NOMO-1 (cell line): Measurements from ENCODE around the gene LRRC7.
A peak's percentile ranks its signal among the peaks of the same experiment; 100 is the strongest.
"Not testable (repeated sequence)": the region's sequence is repeated elsewhere in the genome, so short reads cannot be mapped to it uniquely, and the experiment has no call there.

Experiments
- DNase-seq, 2 experiments: peaks; one replicate each; lab custom pipeline; 2025; ENCODE audit not compliant: unreplicated experiment in 2 of 2; lab: John Stamatoyannopoulos, UW

LRRC7 gene

GRCh38 chr1:69940816-69941215 lies 373.1 kb downstream of the LRRC7 start:
- DNase-seq = no peak

DNA sequence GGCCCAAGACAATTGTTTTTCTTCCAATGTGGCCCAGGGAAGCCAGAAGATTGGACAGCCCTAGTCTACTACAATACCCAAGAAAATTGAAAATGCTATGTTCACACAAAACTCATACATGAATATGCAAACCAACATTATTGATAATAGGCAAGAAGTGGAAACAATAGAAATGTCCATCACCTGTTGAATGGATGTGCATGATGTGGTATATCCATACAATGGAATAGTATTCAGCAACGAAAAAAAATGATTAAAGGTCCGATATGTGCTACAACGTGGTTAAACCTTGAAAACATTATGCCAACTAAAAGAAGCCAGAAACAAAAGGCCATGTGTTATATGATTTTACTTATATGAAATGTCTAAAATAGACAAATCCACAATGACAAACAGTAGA lies 375.3 kb downstream of the LRRC7 start:
- DNase-seq = no peak

DNA sequence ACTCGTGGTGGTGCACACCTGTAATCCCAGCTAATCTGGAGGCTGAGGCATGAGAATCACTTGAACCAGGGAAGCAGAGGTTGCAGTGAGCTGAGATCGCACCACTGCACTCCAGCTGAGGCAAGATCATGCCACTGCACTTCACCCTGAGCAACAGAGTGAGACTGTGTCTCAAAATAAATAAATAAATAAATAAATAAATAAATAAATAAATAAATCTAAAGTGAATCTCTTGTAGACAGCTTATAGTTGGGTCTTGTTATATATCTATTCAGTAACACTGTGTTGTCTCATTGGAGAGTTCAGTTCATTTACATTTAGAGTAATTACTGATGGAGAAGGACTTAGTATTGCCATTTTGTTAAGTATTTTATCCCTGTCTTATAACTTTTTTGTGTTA lies 379.2 kb downstream of the LRRC7 start:
- no peak for DNase-seq

DNA sequence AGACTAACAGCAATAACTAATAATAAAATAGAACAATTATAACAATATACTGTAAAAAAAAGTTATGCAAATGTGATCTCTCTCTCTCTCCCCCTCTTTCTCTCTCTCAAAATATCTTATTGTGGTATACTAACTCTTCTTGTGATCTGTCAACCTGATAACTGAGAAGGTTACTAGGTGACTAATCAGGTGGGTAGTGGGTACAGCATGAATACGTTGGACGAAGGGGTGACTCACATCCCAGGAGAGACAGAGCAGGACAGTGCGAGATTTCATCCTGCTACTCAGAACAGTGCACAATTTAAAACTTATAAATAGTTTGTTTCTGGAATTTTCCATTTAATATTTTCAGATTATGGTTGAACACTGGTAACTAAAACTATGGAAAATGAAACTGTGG lies 380.1 kb downstream of the LRRC7 start:
- DNase-seq = no peak

- DNase-seq = no peak
These were observed 385.0 kb downstream of the LRRC7 start for GRCh38 chr1:69952676-69953075.

DNA sequence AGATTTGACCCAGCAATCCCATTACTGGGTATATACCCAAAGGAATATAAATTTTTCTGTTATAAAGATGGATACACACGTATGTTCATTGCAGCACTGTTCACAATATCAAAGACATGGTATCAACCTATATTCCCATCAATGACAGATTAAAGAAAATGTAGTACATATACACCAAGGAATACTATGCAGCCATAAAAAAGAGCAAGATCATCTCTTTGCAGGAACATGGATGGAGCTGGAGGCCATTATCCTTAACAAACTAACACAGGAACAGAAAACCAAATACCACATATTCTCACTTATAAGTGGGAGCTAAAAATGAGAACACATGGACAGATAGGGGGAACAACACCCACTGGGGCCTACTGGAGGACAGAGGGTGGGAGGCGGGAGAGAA lies 394.7 kb downstream of the LRRC7 start:
- not testable (repeated sequence) for DNase-seq

DNA sequence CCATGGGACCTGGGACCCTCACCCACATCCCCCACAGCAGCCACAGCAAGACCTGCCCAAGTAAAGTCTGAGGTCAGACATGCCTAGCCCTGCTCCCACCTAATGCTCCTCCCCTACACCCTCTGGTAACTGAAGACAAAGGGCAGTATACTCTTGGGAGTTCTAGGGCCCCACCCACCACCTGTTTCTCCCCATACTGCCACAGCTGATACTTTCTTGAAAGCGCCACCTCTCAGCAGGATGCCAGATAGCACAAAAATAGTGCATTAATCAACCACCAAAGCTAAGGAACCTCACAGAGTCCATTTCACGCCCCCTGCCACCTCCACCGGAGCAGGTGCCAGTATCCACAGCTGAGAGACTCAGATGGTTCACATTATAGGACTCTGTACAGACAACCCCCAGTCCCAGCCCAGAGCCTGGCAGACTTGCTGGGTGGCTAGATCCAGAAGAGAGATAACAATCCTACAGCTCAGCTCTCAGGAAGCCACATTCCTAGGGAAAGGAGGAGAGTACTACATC lies 399.6 kb downstream of the LRRC7 start:
- no peak for DNase-seq

DNA sequence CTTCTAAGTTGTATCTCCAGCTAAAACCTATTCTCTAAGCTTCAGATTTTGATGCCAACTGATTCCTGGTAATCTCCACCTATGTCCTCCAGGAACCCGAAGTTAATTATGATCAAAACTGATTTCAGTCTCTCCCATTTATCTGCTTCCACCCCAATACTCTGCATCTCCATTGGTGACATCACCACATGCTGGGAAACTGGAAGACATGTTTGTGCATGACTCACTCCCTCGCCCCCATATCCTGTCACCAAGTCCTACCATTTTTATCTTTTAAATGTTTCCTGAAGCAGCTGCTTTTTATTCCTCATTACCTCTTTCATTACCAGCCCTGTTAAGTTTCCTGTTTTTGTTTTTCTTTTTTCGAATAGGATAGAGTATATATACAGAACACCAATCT lies 409.2 kb downstream of the LRRC7 start:
- no peak for DNase-seq

DNA sequence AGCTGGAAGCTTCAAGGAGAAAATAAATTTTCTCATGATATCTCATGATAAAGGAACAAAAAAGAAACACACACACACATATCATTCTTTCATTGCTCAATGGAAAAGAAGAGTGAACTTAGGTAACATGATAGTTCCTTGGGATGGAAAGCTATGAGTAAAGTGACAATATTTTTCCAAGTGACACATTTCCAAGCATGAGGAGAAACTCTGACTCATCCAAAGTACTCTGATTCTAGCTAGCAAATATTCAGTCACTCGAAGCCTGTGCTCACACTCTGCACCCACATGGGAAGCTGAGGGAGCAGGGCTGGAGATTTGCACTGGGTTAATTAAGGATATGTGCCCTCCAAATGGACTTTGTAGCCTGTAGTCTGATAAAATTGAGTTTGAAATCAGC lies 415.3 kb downstream of the LRRC7 start:
- DNase-seq = no peak

DNA sequence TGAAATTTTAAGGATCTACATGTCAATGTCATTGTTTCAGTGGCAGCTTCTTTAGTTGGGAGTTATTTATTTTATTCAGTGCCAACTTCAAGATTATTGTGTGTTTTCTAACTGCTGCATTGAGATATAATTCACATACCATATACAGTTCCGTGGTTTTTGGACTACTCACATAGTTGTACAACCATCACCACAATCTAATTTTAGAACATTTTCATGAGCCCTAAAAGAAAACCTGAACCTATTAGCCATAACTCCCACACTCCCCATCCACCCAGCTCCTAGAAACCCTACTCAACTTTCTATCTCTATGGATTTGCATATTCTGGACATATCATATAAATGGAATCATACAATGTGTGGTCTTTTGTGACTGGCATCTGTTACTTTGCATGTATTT lies 417.7 kb downstream of the LRRC7 start:
- DNase-seq = no peak

DNA sequence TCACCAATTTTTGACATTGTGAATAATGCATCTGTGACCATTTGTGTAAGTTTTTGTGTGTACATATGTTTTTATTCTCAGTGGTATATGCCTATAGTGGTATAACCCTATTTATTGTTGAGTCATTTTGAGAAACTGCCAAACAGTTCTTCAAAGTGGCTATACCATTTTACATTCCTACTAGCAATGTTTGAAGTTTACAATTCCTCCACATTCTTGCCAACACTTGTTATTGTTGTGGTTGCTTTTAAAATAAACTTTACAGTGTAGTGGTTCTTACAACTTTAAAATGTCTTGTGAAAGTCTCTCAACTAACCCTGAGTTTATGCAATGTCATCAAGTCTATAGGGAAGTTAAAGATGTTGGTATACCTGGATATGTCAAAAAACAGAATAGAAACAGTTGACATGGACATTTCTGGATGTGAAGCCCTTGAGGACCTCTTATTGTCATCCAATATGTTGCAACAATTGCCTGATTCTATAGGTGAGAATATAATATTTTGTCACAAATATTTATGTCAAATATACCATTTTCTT lies 418.2 kb downstream of the LRRC7 start:
- DNase-seq = peak in 1 of 2 experiments; percentile 31

GRCh38 chr1:69987881-69988280 lies 420.2 kb downstream of the LRRC7 start:
- peak in 1 of 2 experiments; percentile 25 for DNase-seq

DNA sequence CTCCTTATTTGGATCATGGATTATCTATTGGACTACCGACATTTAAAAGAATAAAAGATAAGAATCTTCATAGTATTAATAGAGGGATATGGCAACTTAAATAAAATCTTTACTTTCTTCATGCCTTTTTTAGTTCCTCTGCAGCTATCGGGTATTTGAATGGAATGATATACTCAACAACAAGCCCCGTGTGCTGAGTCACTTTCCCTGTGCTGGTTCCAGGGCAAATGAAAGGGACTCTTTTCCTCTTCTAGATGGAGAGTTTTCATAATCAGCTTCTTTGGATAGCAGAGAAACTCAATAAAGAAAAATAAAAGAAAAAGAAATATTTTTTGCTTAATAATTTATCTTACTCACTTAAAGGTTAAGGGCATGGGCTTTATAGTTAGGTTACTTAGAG lies 423.9 kb downstream of the LRRC7 start:
- DNase-seq = no peak

DNA sequence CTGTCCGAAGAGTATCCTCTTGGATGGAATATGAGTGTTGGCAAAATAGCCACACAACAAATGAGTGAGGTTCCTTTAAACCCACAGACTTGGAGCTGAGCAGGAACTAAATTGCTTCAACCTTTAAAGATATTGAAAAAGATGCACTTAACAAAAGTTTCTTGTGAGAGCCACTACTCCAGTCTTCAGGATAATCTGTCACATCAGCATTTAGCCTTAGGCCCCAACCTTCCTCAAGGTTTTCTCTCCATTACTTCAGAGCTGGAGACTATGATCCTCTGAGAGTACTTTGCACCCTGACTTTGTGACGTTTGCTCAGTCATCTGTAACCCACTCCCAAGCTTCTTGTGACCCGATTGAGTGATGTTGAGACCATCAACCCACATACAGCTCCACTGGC lies 424.9 kb downstream of the LRRC7 start:
- no peak for DNase-seq

DNA sequence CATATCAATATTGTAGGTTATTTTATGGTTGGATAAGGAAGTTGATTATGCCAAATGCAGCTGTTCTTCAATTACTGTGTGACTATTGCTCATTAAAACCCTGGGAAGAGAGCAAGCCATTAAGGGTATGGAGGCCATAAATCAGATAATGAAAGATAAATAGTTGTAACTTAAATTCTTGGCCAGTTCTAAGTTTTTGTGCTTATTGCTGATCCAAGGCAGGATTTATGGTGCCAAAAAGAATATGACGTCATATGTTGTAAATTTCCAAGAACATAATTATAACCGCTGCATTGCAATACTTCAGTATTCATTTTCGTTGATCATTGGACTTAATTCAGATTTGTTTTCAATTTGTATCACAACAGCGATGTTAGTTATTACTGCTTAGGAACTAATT lies 426.1 kb downstream of the LRRC7 start:
- no peak for DNase-seq

DNA sequence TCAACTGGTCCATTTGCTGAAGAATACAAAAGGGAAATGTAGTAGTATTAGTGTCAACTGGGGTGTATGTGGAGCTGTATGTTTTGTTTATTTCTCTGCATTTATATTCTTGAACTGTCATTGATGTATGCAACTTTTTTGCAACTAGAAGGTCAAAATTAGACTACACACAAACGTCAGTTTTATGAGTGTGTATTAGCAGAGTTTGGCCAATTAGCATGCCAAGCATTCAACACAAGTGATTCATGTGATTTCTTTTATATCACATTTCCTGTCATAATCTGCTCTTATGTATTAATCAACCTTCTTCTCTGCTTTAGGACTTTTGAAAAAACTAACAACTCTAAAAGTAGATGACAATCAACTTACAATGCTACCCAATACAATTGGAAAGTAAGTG lies 426.5 kb downstream of the LRRC7 start:
- no peak for DNase-seq

DNA sequence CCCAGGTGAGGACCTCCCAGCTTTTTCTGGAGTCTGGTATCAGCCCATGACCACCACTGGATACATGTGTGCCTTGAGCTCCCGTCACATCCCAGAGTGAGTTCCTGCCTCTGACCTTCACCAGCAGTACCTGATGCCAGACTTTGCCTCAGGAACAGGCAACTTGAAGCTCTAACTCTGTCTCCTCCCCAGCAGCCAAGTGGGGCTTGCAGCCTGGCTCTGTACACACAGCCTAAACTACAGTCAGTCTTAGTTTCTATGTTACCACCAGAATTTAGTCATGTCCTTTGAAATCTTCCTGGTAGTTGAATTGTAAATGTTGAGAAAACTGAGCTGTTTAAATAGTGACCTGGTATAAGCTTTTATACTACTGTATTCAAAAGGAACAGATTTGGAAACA lies 431.1 kb downstream of the LRRC7 start:
- DNase-seq = no peak

DNA sequence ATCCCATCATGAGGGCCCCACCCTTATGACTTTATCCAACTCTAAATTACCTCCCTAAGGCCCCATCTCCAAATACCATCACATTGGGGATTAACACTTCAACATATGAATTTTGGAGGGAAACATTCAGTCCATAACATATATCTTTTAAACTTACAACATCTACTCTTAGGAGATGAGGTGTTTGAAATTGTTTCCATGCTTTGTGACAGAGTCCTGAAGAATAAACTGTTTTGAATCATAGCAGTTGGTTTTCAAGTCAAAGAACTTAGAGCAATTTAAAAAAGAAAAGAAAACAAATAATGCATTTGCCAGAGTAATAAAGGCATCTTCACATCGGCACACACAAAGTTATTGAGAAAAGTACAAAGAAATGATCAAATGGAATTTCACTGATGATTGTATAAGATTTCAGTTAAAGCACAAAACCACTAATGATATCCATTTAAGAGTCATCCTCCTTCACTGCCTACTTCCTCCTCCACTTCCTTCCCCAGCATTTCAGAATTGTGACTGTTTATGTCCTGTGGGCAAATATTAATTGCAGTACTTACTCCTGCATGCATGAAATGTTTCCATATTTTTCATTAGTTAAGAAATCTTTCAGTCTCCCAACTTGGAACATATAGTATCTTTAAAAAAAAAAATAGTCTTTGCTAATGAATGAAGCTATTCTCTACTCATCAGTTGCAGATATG lies 435.6 kb downstream of the LRRC7 start:
- peak; percentile 45 to 91 for DNase-seq

DNA sequence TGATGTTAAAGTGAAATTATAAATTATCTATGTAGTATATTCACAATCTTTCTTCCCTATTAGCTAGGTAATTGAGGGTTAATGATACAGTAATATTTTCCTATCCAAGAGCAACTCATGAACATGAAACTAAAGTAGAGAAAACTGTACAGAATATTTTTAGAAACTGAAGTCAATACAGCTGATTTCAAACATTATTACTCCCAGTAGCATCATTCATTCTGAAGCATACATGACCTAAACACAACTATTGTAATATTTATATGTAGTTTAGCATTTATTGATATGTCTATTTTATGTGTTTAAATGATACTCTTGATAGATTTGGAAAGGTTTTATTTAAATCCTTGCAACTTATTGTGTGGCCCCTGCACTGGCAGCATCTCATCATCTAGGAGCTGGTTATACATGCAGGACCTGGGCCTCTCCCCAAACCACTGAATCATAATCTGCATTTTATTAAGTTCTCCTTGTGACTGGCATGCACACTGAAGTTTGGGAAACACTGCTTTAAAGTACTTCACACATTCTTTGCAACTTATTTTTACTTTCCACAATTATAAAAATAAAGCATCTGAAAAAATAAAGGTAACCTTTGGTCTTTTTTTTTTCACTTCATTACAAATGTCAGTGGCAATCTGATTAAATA lies 437.8 kb downstream of the LRRC7 start:
- DNase-seq = no peak

DNA sequence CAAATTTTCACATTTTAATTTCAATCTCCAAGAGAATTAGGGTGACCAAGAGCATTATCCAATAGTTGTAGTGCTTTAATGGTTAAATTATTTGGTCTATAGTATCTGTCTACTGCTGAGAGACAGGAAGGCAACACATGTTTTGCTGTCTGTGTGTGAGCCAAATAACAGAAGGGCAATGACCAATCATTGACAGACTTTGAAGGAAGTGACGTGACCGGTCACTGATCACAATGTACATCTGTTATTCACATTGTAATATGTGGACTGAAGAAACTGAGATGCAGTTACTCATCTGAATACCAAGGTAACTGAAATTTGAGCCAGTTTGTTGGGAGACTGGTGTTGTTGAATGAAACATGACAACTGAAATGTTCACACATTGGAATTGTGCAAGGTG lies 440.9 kb downstream of the LRRC7 start:
- DNase-seq = no peak

- DNase-seq = no peak
These were observed 450.0 kb downstream of the LRRC7 start for GRCh38 chr1:70017770-70018169.

- DNase-seq = no peak
These were observed 456.6 kb downstream of the LRRC7 start for GRCh38 chr1:70024272-70024671.
